Immature natural killer cell (primary cell): ENCODE results near the gene SLC44A3. TPM values are rescaled to one million over a fixed set of nuclear protein-coding genes. Genes with fewer than 3 reads are reported as not detected.

Experiments
- DNase-seq, 3 donors: peaks; one replicate each; pipeline ENCODE4 v3.0.0; 2022; ENCODE audit warnings: mixed read lengths in 1 of 3
- H3K27ac Mint-ChIP-seq, 6 donors: one replicate each; pipeline ENCODE4 v1.8.0; 2020; ENCODE audit warnings: mixed read lengths in 6 of 6, mild to moderate bottlenecking in 5 of 6, inconsistent platforms in 4 of 6, moderate library complexity in 3 of 6
- H3K27me3 Mint-ChIP-seq, 3 donors: one replicate each; pipeline ENCODE4 v1.8.0; 2020 to 2021; ENCODE audit warnings: low read depth in 3 of 3, mild to moderate bottlenecking in 3 of 3, mixed read lengths in 3 of 3, moderate library complexity in 3 of 3, inconsistent platforms in 1 of 3
- H3K36me3 Mint-ChIP-seq, 3 donors: one replicate each; pipeline ENCODE4 v1.8.0; 2020; ENCODE audit warnings: mixed read lengths in 3 of 3, inconsistent platforms in 2 of 3, mild to moderate bottlenecking in 2 of 3
- H3K4me1 Mint-ChIP-seq, 2 donors: one replicate each; pipeline ENCODE4 v1.8.0; 2020; ENCODE audit warnings: inconsistent platforms in 2 of 2, mild to moderate bottlenecking in 2 of 2, mixed read lengths in 2 of 2, moderate library complexity in 1 of 2
- H3K4me3 Mint-ChIP-seq, 5 donors: one replicate each; pipeline ENCODE4 v1.8.0; 2020; ENCODE audit warnings: mild to moderate bottlenecking in 5 of 5, mixed read lengths in 5 of 5, inconsistent platforms in 3 of 5, moderate library complexity in 3 of 5
- H3K9me3 Mint-ChIP-seq, 6 donors: one replicate each; pipeline ENCODE4 v1.8.0; 2020; ENCODE audit warnings: mild to moderate bottlenecking in 6 of 6, mixed read lengths in 6 of 6, inconsistent platforms in 4 of 6, moderate library complexity in 3 of 6
- polyA plus RNA-seq, 3 donors: library from polyadenylated mRNA; unstranded; fragments of 300-500 nt; fragmentation: Illumina TruSeq; gene quantifications; one replicate each; pipeline ENCODE4 v1.2.3, GENCODE V29; 2021

Gene SLC44A3
- polyA plus RNA-seq, 3 donors from 2014 or later: not detected

GRCh38 chr1:94921977-94922376, 101.8 kb downstream of the SLC44A3 start:
- DNase-seq: no peak
- Mint-ChIP-seq H3K36me3 (peaks cover 0 to 3% (median 0%) of the 10 kb centered on the region in 3 donors), H3K4me1 (peaks cover 15% of the 10 kb centered on the region in 2 donors), H3K4me3 (no peak overlapping the region), H3K27ac (no peak overlapping the region), H3K27me3 (peaks cover 12 to 26% (median 19%) of the 10 kb centered on the region in 3 donors), H3K9me3 (no peaks in the 10 kb centered on the region)

GRCh38 chr1:94922761-94923331, 102.7 kb downstream of the SLC44A3 start:
- Mint-ChIP-seq H3K27ac (no peak overlapping the region), H3K4me3 (no peak overlapping the region), H3K4me1 (peaks cover 19 to 21% of the 10 kb centered on the region in 2 donors), H3K9me3 (no peaks in the 10 kb centered on the region), H3K27me3 (peaks cover 16 to 24% (median 22%) of the 10 kb centered on the region in 3 donors), H3K36me3 (peaks cover 0 to 3% (median 0%) of the 10 kb centered on the region in 3 donors)
- no peak for DNase-seq

GRCh38 chr1:94925004-94925403, 104.8 kb downstream of the SLC44A3 start:
- Mint-ChIP-seq H3K36me3 (peaks cover 0 to 3% (median 0%) of the 10 kb centered on the region in 3 donors), H3K9me3 (no peaks in the 10 kb centered on the region), H3K27ac (no peak overlapping the region), H3K27me3 (peaks cover 15 to 27% (median 25%) of the 10 kb centered on the region in 3 donors), H3K4me3 (peak overlapping the region in 4 of 5 donors; percentile 3 to 81 (median 14)), H3K4me1 (peaks cover 22 to 25% of the 10 kb centered on the region in 2 donors)
- no peak for DNase-seq

- no peaks in the 10 kb centered on the region for H3K9me3 Mint-ChIP-seq
- H3K4me3 Mint-ChIP-seq: peak overlapping the region; percentile 72 to 83 (median 79)
- peaks cover 0 to 3% (median 0%) of the 10 kb centered on the region in 3 donors for H3K36me3 Mint-ChIP-seq
- peaks cover 22 to 25% of the 10 kb centered on the region in 2 donors for H3K4me1 Mint-ChIP-seq
- DNase-seq: no peak
- H3K27ac Mint-ChIP-seq: peak overlapping the region in 1 of 6 donors; percentile 22
- peaks cover 15 to 27% (median 25%) of the 10 kb centered on the region in 3 donors for H3K27me3 Mint-ChIP-seq
Observed at GRCh38 chr1:94925561-94926125, 105.5 kb downstream of the SLC44A3 start.

- Mint-ChIP-seq H3K4me1 (peaks cover 22 to 25% of the 10 kb centered on the region in 2 donors), H3K27ac (peak overlapping the region in 1 of 6 donors; percentile 22), H3K4me3 (peak overlapping the region; percentile 72 to 83 (median 79)), H3K36me3 (peaks cover 0 to 3% (median 0%) of the 10 kb centered on the region in 3 donors), H3K9me3 (no peaks in the 10 kb centered on the region), H3K27me3 (peaks cover 16 to 27% (median 24%) of the 10 kb centered on the region in 3 donors)
- DNase-seq: peak; percentile 15 to 18 (median 16)
Observed at GRCh38 chr1:94926126-94926914, 106.2 kb downstream of the SLC44A3 start.

- Mint-ChIP-seq H3K27ac (peak within 1 kb of the TSS in 3 of 6 donors; percentile 24 to 83 (median 58)), H3K4me1 (peaks cover 22 to 25% of the 10 kb centered on the region in 2 donors), H3K9me3 (no peaks in the 10 kb centered on the region), H3K27me3 (peaks cover 16 to 27% (median 17%) of the 10 kb centered on the region in 3 donors), H3K36me3 (peaks cover 0 to 3% (median 0%) of the 10 kb centered on the region in 3 donors), H3K4me3 (peak within 1 kb of the TSS; percentile 83 to 90 (median 83))
- peak; percentile 63 to 75 (median 69) for DNase-seq
Observed at GRCh38 chr1:94926915-94927404, 106.8 kb downstream of the SLC44A3 start, which contains the start of gene CNN3. CNN3 (minus strand) TSS chr1:94927110; CDS start chr1:94926894, 216 bp downstream.

GRCh38 chr1:94927405-94928175, 107.4 kb downstream of the SLC44A3 start:
- Mint-ChIP-seq H3K36me3 (peaks cover 0 to 3% (median 0%) of the 10 kb centered on the region in 3 donors), H3K9me3 (no peaks in the 10 kb centered on the region), H3K27me3 (peaks cover 16 to 24% (median 17%) of the 10 kb centered on the region in 3 donors), H3K4me1 (peaks cover 22 to 25% of the 10 kb centered on the region in 2 donors), H3K27ac (peak overlapping the region in 3 of 6 donors; percentile 40 to 83 (median 58)), H3K4me3 (peak overlapping the region; percentile 81 to 90 (median 83))
- DNase-seq: no peak

- Mint-ChIP-seq H3K4me3 (peak overlapping the region; percentile 12 to 87 (median 83)), H3K9me3 (no peaks in the 10 kb centered on the region), H3K27ac (peak overlapping the region in 1 of 6 donors; percentile 40), H3K4me1 (peaks cover 22 to 25% of the 10 kb centered on the region in 2 donors), H3K36me3 (peaks cover 0 to 3% (median 0%) of the 10 kb centered on the region in 3 donors), H3K27me3 (peaks cover 14 to 27% (median 16%) of the 10 kb centered on the region in 3 donors)
- no peak for DNase-seq
Observed at GRCh38 chr1:94928293-94928939, 108.3 kb downstream of the SLC44A3 start.

- Mint-ChIP-seq H3K4me1 (peaks cover 20 to 25% of the 10 kb centered on the region in 2 donors), H3K27ac (no peak overlapping the region), H3K36me3 (peaks cover 0 to 3% (median 0%) of the 10 kb centered on the region in 3 donors), H3K9me3 (no peaks in the 10 kb centered on the region), H3K27me3 (peaks cover 14 to 21% (median 18%) of the 10 kb centered on the region in 3 donors), H3K4me3 (no peak overlapping the region)
- no peak for DNase-seq
Observed at GRCh38 chr1:94929351-94930217, 109.4 kb downstream of the SLC44A3 start.

GRCh38 chr1:94931254-94931841, 111.2 kb downstream of the SLC44A3 start:
- H3K4me3 Mint-ChIP-seq: no peak overlapping the region
- no peak overlapping the region for H3K27ac Mint-ChIP-seq
- no peaks in the 10 kb centered on the region for H3K36me3 Mint-ChIP-seq
- no peak for DNase-seq
- peaks cover 7 to 11% of the 10 kb centered on the region in 2 donors for H3K4me1 Mint-ChIP-seq
- H3K27me3 Mint-ChIP-seq: peaks cover 7 to 13% (median 10%) of the 10 kb centered on the region in 3 donors
- H3K9me3 Mint-ChIP-seq: no peaks in the 10 kb centered on the region

GRCh38 chr1:94934551-94934950, 114.4 kb downstream of the SLC44A3 start:
- no peak for DNase-seq
- H3K36me3 Mint-ChIP-seq: no peaks in the 10 kb centered on the region
- H3K9me3 Mint-ChIP-seq: no peaks in the 10 kb centered on the region
- no peak overlapping the region for H3K4me3 Mint-ChIP-seq
- peaks cover 1 to 9% (median 7%) of the 10 kb centered on the region in 3 donors for H3K27me3 Mint-ChIP-seq
- H3K27ac Mint-ChIP-seq: no peak overlapping the region
- no peaks in the 10 kb centered on the region for H3K4me1 Mint-ChIP-seq
